HG02938 (cell line): ENCODE measurements around the gene CFAP77.

Source experiments
- ATAC-seq: cut with Tn5 transposase; IDR thresholded peaks from one replicate; pipeline ENCODE4 v1.9.1; 2021; ENCODE audit warnings: mild to moderate bottlenecking, moderate library complexity; ENCODE audit not compliant: unreplicated experiment

CFAP77 gene

GRCh38 chr9:132590318-132591182 lies 180.5 kb downstream of the CFAP77 start:
- no peak for ATAC-seq

- no peak for ATAC-seq
These were observed 181.2 kb downstream of the CFAP77 start for GRCh38 chr9:132591244-132591643.

DNA sequence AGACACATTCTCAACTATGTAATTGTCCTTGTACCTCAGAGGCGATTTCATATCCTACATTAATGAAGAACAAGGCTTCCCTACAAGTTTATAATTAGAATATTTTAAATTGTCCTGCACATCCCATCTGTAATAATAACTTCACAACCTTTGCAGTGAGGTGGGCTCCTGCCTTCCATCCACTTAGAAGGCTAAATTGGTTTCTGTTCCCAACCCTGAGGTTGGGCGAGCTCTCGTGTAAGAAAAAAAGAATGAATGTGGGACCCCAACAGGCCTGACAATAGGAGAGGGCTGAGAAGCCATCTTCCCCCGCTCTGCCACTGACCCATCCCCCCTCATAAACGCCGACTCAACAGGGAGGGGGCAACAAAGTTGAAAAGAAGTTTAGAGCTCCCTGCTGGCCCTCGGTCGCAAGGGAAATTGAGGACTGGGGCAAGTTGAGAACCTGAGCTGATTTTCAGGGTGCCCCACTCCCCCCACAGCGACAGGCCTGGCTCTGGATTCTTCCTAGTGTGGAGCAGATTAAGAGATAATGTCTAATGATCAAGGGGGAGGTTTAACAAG lies 181.8 kb downstream of the CFAP77 start:
- no peak for ATAC-seq

DNA sequence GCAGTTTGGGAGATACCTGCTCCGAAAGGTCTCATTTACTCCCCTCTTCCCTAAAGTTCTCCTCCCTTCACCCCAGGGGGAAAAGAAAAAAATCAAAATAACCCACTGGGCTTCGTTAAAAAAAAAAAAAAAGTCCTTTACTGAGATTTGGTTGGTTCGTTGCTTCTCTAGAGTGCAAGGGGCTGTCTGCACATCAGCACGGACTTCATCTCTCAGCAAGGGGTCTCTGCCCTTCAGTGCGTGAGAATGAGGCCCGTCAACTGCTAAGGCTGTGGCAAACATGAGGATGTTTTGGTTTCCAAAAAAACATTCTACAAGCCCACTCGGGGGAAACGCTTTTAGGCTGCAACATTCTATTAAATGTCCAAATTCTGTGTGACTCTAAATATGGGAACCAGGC lies 182.4 kb downstream of the CFAP77 start:
- no peak for ATAC-seq

DNA sequence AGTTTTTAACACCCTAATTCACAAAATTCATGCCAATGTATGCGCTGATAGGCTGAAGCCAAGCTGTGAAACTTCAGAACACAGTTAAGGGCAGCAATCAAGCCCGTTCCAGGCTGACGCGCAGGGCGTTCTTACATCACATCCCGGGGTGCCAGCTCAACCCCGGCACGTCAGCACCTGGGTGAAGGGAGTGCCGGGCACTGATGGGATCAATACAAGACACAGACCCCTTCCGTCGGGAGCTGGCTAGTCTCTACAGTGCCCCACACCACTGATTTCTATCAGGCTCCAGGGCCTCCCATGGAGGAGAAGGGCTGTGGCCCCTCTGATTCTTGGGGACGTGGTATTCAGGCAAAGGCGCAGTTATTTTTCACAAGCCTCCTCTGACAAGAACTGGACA lies 184.4 kb downstream of the CFAP77 start:
- no peak for ATAC-seq

- ATAC-seq, result no peak
These were observed 185.3 kb downstream of the CFAP77 start for GRCh38 chr9:132595319-132595718.

- no peak for ATAC-seq
These were observed 186.2 kb downstream of the CFAP77 start for GRCh38 chr9:132596200-132596599.

GRCh38 chr9:132597073-132597775 lies 187.2 kb downstream of the CFAP77 start:
- no peak for ATAC-seq

DNA sequence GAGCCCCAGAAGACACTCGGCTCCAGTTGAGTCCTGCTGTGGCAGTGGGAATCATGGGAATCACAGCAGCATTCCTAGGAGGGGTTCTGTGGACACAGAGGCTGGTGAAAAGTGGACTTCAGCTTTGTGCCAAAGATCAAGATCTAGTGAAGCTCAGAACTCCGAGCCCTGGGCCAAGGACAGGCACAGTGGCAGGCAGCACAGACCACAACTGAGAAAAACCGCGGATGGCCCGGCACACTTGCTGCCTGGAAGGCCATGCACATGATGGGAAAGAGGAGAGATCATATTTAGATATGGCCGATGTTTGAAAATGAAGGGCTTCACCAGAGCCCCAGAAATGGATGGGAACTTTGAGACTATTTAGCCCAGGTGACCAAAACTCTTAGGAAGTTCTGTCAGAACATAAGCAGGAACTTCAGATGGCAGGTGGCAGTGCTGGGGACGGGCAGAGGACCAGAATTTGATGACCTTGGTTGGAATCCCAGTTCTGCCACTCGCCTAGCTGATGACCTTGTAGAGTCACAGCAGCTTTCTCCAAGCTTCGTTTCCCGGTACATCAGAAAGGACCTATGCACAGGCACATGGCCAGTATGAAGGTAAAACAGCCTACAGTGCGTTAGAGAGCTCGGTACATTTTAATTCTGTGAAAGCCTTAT lies 190.4 kb downstream of the CFAP77 start:
- no peak for ATAC-seq

- ATAC-seq, result no peak
These were observed 192.2 kb downstream of the CFAP77 start for GRCh38 chr9:132602207-132602606.

DNA sequence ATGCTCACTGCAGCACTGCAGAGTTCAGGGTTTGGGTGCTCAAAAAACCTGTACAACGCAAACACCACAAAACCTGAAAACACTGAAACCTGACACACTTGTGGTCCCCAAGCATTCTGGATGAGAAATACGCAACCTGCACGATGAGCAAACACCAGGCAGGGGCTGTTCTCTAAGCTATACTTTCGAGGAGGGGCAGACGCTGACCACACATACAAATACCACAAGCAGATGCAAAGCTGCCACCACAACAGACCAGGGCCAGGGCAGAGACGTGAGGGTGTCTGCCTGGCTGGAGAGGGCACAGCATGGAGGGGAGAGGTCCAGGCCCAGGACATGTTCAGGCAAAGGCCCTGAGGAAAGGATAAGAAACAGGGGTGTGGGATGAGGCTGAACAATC lies 195.4 kb downstream of the CFAP77 start:
- no peak for ATAC-seq

- no peak for ATAC-seq
These were observed 196.1 kb downstream of the CFAP77 start for GRCh38 chr9:132606066-132606465.

DNA sequence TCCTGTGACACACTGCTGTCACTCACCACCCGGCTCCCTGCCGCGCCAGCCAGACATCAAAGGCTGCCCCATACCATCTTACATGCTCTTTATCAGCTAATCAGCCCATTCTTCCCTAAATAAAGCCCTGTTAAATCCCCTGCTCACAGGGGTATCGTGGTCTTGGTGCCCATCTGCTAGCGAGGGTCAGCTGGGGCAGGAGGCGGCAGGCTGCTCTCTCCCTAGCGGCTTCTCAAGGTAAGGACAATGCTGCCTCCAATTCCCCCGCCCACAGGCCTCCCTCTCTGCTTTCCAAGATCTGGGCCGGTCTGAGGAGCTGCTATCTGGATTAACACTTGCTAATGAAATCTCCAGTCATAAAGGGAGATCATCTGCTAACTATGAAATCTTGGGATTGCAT lies 199.2 kb downstream of the CFAP77 start:
- no peak for ATAC-seq

DNA sequence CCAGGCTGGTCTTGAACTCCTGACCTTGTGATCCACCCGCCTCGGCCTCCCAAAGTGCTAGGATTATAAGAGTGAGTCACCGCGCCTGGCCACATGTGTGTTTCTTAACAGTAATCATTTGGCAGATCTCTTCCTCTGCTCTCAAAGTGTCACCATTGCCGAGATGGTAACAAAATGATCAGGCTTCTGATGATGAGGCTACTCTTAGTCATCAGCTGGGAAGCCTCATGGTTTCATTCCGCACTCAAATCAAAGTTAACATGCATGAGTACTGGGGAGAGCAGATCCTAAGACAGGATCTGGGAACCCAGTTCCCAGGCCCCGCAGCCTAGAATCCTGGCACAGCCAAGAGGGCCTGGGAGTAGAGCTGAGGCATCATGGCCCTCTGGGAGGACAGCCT lies 199.8 kb downstream of the CFAP77 start:
- ATAC-seq, result no peak

DNA sequence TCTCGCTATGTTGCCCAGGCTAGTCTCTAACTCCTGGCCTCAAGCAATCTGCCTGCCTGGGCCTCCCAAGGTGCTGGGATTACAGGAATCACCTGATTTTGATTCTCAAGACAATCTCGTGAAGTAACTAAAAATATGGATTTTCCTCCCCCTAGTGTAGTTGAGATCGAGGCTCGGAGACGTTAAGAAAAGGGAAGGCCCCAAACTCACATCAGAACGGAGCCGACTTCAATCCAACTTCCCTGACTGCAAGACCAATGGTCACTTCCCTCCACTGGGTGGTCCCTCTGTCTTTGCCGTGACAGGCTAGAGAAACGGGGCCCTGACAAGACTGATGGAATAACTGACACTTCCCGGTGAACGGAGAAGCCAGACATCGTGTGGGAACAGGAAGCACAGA lies 200.7 kb downstream of the CFAP77 start:
- ATAC-seq, result no peak

GRCh38 chr9:132614324-132614723 lies 204.3 kb downstream of the CFAP77 start:
- ATAC-seq, result no peak

GRCh38 chr9:132615774-132616173 lies 205.8 kb downstream of the CFAP77 start:
- no peak for ATAC-seq

DNA sequence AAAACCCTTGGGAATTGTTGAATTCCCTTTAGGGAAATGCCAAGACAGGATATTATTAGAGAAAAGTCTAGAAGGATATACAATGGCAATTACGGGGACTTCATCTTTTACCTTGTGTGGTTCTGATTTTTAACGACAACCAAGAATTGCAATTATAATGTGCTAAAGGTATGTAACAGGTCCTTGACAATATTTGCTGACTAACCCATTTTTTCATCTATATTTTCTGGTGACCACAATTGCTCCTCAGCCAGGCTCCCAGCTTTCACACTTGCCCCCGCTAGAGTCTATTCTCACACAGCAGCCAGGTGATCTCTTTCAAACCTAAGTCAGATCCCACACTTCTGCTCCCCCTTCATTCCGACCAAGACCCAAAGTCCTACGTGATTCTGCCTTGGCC lies 206.7 kb downstream of the CFAP77 start:
- no peak for ATAC-seq

DNA sequence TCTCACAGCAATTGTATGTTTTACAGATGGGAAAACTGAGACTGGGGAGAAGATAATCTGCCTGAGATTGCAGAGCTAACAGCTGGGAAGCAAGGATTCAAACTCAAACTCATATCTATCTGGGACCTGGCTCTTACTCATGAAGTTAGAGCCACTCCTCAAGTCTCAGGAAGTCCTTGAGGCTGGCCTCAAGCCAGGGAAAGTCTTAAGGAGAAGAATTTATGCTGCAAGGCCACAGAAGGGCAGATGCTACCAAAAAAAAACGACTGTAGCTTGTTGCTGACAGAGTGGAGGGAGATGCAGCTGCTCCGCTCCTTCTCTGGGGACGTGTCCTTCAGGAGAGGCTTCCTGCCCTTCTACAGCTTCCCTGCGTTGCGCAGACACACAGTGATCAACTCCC lies 212.1 kb downstream of the CFAP77 start:
- ATAC-seq, result no peak
